HepG2 (cell line): ENCODE results near the gene DDN.

ENCODE experiments used
- CEBPB ChIP-seq: IDR thresholded peaks from 2 replicates; pipeline ENCODE4 v1.6.1; 2011; ENCODE audit warnings: low read depth, low read length, improper control_type of control experiment, borderline replicate concordance
- NBN ChIP-seq: fragments of 450-650 bp; conservative IDR thresholded peaks from 2 replicates; pipeline ENCODE4 v1.6.1; 2017

GRCh38 chr12:49037947-49038237, 38.7 kb upstream of the DDN start:
- TF ChIP-seq CEBPB (no peak), NBN (no peak)
